GM04504 (cell line): ENCODE results near the gene PLCB3.
"Not testable (repeated sequence)": the region's sequence is repeated elsewhere in the genome, so short reads cannot be mapped to it uniquely, and the experiment has no call there.

Experiments
- DNase-seq: peaks from one replicate; pipeline ENCODE4 v3.0.0-alpha.2; 2012; ENCODE audit warnings: low read depth

Gene PLCB3

GRCh38 chr11:64304316-64305072 lies 53.2 kb downstream of the PLCB3 start:
- DNase-seq = peak; percentile 65

GRCh38 chr11:64305075-64305690 lies 53.9 kb downstream of the PLCB3 start, which contains the start of gene ESRRA:
Gene ESRRA (plus strand): TSS chr11:64305524. CDS start chr11:64307180, 1,656 bp downstream.
- DNase-seq = peak; percentile 93

- DNase-seq = no peak
Measured at GRCh38 chr11:64305691-64306562, 54.6 kb downstream of the PLCB3 start.

GRCh38 chr11:64306563-64306875 lies 55.2 kb downstream of the PLCB3 start:
- no peak for DNase-seq

- DNase-seq = no peak
Measured at GRCh38 chr11:64306876-64307622, 55.7 kb downstream of the PLCB3 start.

- DNase-seq = not testable (repeated sequence)
Measured at GRCh38 chr11:64307795-64308194, 56.5 kb downstream of the PLCB3 start.

GRCh38 chr11:64312947-64313346 lies 61.6 kb downstream of the PLCB3 start:
- no peak for DNase-seq

GRCh38 chr11:64313491-64314145 lies 62.3 kb downstream of the PLCB3 start:
- no peak for DNase-seq

- DNase-seq = no peak
Measured at GRCh38 chr11:64314146-64314804, 62.9 kb downstream of the PLCB3 start.

- no peak for DNase-seq
Measured at GRCh38 chr11:64314805-64315561, 63.7 kb downstream of the PLCB3 start.

- not testable (repeated sequence) for DNase-seq
Measured at GRCh38 chr11:64315667-64316526, 64.6 kb downstream of the PLCB3 start.

GRCh38 chr11:64316672-64317324 lies 65.5 kb downstream of the PLCB3 start:
- no peak for DNase-seq

- DNase-seq = peak; percentile 92
Measured at GRCh38 chr11:64317325-64317960, 66.1 kb downstream of the PLCB3 start, which contains the start of gene TRMT112. Gene TRMT112 (minus strand): TSS chr11:64317559. CDS start chr11:64317526, 33 bp downstream.

- DNase-seq = peak; percentile 93
Measured at GRCh38 chr11:64317961-64318765, 66.8 kb downstream of the PLCB3 start, which contains the start of gene PRDX5. Gene PRDX5 (plus strand): TSS chr11:64318121. CDS start chr11:64318216, 95 bp downstream.
